Activated CD8-positive, alpha-beta T cell treated with anti-CD3 and anti-CD28 coated beads, Interleukin-2, amount 10 ng/mL, durations not matched to agents 7 days and 5 days (primary cell): Measurements from ENCODE around the gene GSC2. TPM values are rescaled to one million over a fixed set of nuclear protein-coding genes. Genes with fewer than 3 reads are reported as not detected.

Experiments
- ATAC-seq: fragments of 150-1000 bp; cut with Tn5 transposase; one replicate; pipeline ENCODE4 v1.10.0; 2021; ENCODE audit warnings: moderate library complexity
- CTCF ChIA-PET: fragments of 350-600 bp; sonication (Branson Sonifier 250); formaldehyde crosslinking; loops from one replicate; lab custom pipeline; 2021; ENCODE audit warnings: antibody characterized with exemption; lab: Charles Lee
- POLR2A ChIA-PET: fragments of 350-600 bp; sonication (Branson Sonifier 250); formaldehyde crosslinking; loops from one replicate; lab custom pipeline; 2021; ENCODE audit warnings: antibody characterized with exemption; lab: Charles Lee
- DNase-seq: peaks from one replicate; pipeline ENCODE4 v3.0.0-alpha.2; 2020
- H3K27ac Mint-ChIP-seq: one replicate; pipeline ENCODE4 v1.8.0; 2021; ENCODE audit warnings: mild to moderate bottlenecking, mixed read lengths
- H3K27me3 Mint-ChIP-seq: one replicate; pipeline ENCODE4 v1.8.0; 2021; ENCODE audit warnings: low read depth, mixed read lengths
- H3K36me3 Mint-ChIP-seq: one replicate; pipeline ENCODE4 v1.8.0; 2021; ENCODE audit warnings: low read depth, mixed read lengths
- H3K4me1 Mint-ChIP-seq: one replicate; pipeline ENCODE4 v1.8.0; 2021; ENCODE audit warnings: low read depth, mixed read lengths
- H3K4me3 Mint-ChIP-seq: one replicate; pipeline ENCODE4 v1.8.0; 2021; ENCODE audit warnings: mild to moderate bottlenecking, mixed read lengths
- H3K9me3 Mint-ChIP-seq: one replicate; pipeline ENCODE4 v1.8.0; 2022; ENCODE audit warnings: mixed read lengths; ENCODE audit not compliant: insufficient read depth
- total RNA-seq, 2 experiments: library from RNA; stranded (reverse); gene quantifications; one replicate each; pipeline ENCODE4 v1.2.3, GENCODE V29; 2021

Gene GSC2
- total RNA-seq, 2 experiments from 2014 or later: not detected

DNA sequence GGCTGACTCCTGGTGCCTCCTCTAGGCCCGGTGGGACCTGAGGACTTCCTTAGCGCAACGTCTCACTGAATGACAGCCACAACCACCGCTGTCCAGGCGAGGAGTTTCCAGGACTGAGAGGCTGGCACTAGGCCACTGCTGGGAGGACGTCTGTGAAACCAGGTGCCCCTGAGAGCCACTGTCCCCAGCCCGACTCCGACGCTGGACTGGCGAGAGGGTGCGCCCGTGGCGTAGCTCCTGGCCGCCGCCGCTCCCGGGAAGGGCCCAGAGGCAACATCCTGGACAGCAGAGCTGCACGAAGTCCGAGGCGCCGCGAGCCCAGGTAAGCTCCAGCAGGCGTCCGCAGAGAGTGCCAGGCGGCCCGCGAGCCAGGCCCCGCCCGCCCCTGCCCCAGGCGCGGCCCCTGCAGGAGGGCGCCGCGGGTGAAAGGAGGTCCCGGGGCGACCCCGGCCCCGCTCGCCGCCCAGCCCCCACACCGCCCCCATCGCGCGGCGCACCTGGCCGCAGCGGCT is 28.4 kb downstream of the GSC2 start:
- ChIA-PET POLR2A (interaction anchor here (0.6 to 3.2 kb wide), 5 partner anchors 11 to 1483 kb away, joined by 3 to 20 read pairs (median 4); partner anchors contain the start of genes CDC45, ESS2 and UFD1), CTCF (interaction anchor here (1.8 to 2.4 kb wide), 3 partner anchors 11 to 23 kb away, joined by 10 to 12 read pairs (median 11); partner anchors contain the start of gene ESS2)
- Mint-ChIP-seq H3K27ac (peak overlapping the region; percentile 67), H3K9me3 (no peaks in the 10 kb centered on the region), H3K27me3 (no peaks in the 10 kb centered on the region), H3K36me3 (peaks cover 9% of the 10 kb centered on the region), H3K4me3 (peak overlapping the region; percentile 89), H3K4me1 (peaks cover 50% of the 10 kb centered on the region)
- ATAC-seq (peak; percentile 38), DNase-seq (peak; percentile 44)

GRCh38 chr22:19120829-19121630 is 29.1 kb downstream of the GSC2 start:
- POLR2A ChIA-PET: interaction anchor here (0.6 to 3.2 kb wide), 4 partner anchors 10 to 1482 kb away, joined by 3 to 20 read pairs (median 10); partner anchors contain the start of gene ESS2
- CTCF ChIA-PET: interaction anchor here (1.9 to 2.4 kb wide), 2 partner anchors 10 to 24 kb away, joined by 11 to 12 read pairs; partner anchors contain the start of gene ESS2
- no peaks in the 10 kb centered on the region for H3K9me3 Mint-ChIP-seq
- H3K4me1 Mint-ChIP-seq: peaks cover 51% of the 10 kb centered on the region
- peak overlapping the region; percentile 89 for H3K4me3 Mint-ChIP-seq
- no peak for DNase-seq
- peak overlapping the region; percentile 70 for H3K27ac Mint-ChIP-seq
- H3K27me3 Mint-ChIP-seq: no peaks in the 10 kb centered on the region
- H3K36me3 Mint-ChIP-seq: peaks cover 9% of the 10 kb centered on the region
- ATAC-seq: peak; percentile 12

- Mint-ChIP-seq H3K4me1 (peaks cover 55% of the 10 kb centered on the region), H3K27me3 (no peaks in the 10 kb centered on the region), H3K27ac (peak overlapping the region; percentile 33), H3K9me3 (no peaks in the 10 kb centered on the region), H3K36me3 (peaks cover 10% of the 10 kb centered on the region), H3K4me3 (peak overlapping the region; percentile 89)
- POLR2A ChIA-PET: interaction anchor here (1.5 kb wide), 1 partner anchor 10 kb away, joined by 5 read pairs; no protein-coding TSS in a partner anchor
- ATAC-seq: no peak
- no peak for DNase-seq
- CTCF ChIA-PET: no interaction called here
Measured at GRCh38 chr22:19119949-19120348, 30.1 kb downstream of the GSC2 start.

- no peaks in the 10 kb centered on the region for H3K27me3 Mint-ChIP-seq
- POLR2A ChIA-PET: no interaction called here
- ATAC-seq: no peak
- no peak overlapping the region for H3K4me3 Mint-ChIP-seq
- H3K9me3 Mint-ChIP-seq: no peaks in the 10 kb centered on the region
- no peak for DNase-seq
- CTCF ChIA-PET: interaction anchor here (1.0 to 1.7 kb wide), 3 partner anchors 8 to 26 kb away, joined by 3 to 6 read pairs (median 3); partner anchors contain the start of gene ESS2
- peaks cover 14% of the 10 kb centered on the region for H3K36me3 Mint-ChIP-seq
- peaks cover 59% of the 10 kb centered on the region for H3K4me1 Mint-ChIP-seq
- H3K27ac Mint-ChIP-seq: no peak overlapping the region
Measured at GRCh38 chr22:19118329-19118880, 31.7 kb downstream of the GSC2 start.

GRCh38 chr22:19117111-19117512 is 33.0 kb downstream of the GSC2 start:
- peak overlapping the region; percentile 25 for H3K27ac Mint-ChIP-seq
- ATAC-seq: no peak

GRCh38 chr22:19115628-19116027 is 34.5 kb downstream of the GSC2 start:
- Mint-ChIP-seq H3K4me1 (peaks cover 57% of the 10 kb centered on the region), H3K4me3 (no peak overlapping the region), H3K36me3 (peaks cover 18% of the 10 kb centered on the region), H3K27ac (no peak overlapping the region), H3K27me3 (no peaks in the 10 kb centered on the region), H3K9me3 (no peaks in the 10 kb centered on the region)
- DNase-seq (no peak), ATAC-seq (no peak)
- ChIA-PET POLR2A (no interaction called here), CTCF (interaction anchor here (0.7 to 1.1 kb wide), 2 partner anchors 9 to 28 kb away, joined by 3 to 7 read pairs; partner anchors contain the start of gene ESS2)

More at GRCh38 chr22:19117111-19117512, 33.0 kb downstream of the GSC2 start:
- Mint-ChIP-seq H3K36me3 (peaks cover 18% of the 10 kb centered on the region), H3K9me3 (no peaks in the 10 kb centered on the region), H3K27me3 (no peaks in the 10 kb centered on the region), H3K4me3 (no peak overlapping the region), H3K4me1 (peaks cover 56% of the 10 kb centered on the region)
- ChIA-PET CTCF (interaction anchor here (0.6 to 1.3 kb wide), 2 partner anchors 9 to 28 kb away, joined by 3 read pairs; partner anchors contain the start of gene ESS2), POLR2A (no interaction called here)
- DNase-seq: no peak

GRCh38 chr22:19114984-19115552 is 35.0 kb downstream of the GSC2 start:
- CTCF ChIA-PET: interaction anchor here (0.7 to 1.1 kb wide), 2 partner anchors 8 to 29 kb away, joined by 3 to 7 read pairs; partner anchors contain the start of gene ESS2
- H3K36me3 Mint-ChIP-seq: peaks cover 15% of the 10 kb centered on the region
- no peak for ATAC-seq
- DNase-seq: no peak
- no peaks in the 10 kb centered on the region for H3K27me3 Mint-ChIP-seq
- POLR2A ChIA-PET: no interaction called here
- no peak overlapping the region for H3K27ac Mint-ChIP-seq
- no peak overlapping the region for H3K4me3 Mint-ChIP-seq
- peaks cover 55% of the 10 kb centered on the region for H3K4me1 Mint-ChIP-seq
- H3K9me3 Mint-ChIP-seq: no peaks in the 10 kb centered on the region

GRCh38 chr22:19113429-19113828 is 36.7 kb downstream of the GSC2 start:
- ATAC-seq (no peak), DNase-seq (no peak)
- Mint-ChIP-seq H3K27ac (no peak overlapping the region), H3K36me3 (peaks cover 12% of the 10 kb centered on the region), H3K4me3 (no peak overlapping the region), H3K27me3 (no peaks in the 10 kb centered on the region), H3K9me3 (no peaks in the 10 kb centered on the region), H3K4me1 (peaks cover 56% of the 10 kb centered on the region)
- CTCF ChIA-PET: no interaction called here
- POLR2A ChIA-PET: no interaction called here

- ATAC-seq (no peak), DNase-seq (no peak)
- Mint-ChIP-seq H3K4me3 (no peak overlapping the region), H3K4me1 (peaks cover 57% of the 10 kb centered on the region), H3K27me3 (no peaks in the 10 kb centered on the region), H3K36me3 (peaks cover 19% of the 10 kb centered on the region), H3K27ac (no peak overlapping the region), H3K9me3 (no peaks in the 10 kb centered on the region)
- ChIA-PET CTCF (interaction anchor here (1.0 to 1.6 kb wide), 2 partner anchors 10 to 15 kb away, joined by 3 to 11 read pairs; partner anchors contain the start of gene DGCR2), POLR2A (interaction anchor here (1.6 to 2.6 kb wide), 2 partner anchors 11 to 32 kb away, joined by 5 to 16 read pairs; partner anchors contain the start of gene DGCR2)
Measured at GRCh38 chr22:19111584-19111983, 38.5 kb downstream of the GSC2 start.

DNA sequence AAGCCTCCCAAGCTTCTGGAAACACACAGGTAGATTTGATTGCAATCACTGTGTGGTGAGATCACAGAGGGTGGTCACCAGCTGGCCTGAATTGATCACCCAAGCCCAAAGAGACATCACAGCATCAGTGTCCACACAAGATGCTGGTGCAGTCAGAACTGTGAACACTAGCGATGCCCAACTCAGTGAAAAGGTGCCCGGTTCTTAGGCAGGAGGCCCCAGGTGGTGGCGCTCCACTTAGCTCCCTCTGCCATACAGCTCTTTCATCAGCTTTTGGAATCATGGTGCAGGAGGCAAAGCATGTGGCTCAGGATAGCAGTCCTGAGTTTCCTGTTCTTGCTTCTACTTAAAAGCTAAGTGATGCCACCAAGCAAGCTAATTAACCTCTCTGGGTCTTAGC is 39.0 kb downstream of the GSC2 start:
- POLR2A ChIA-PET: interaction anchor here (1.4 to 2.6 kb wide), 3 partner anchors 9 to 33 kb away, joined by 5 to 16 read pairs (median 5); partner anchors contain the start of gene DGCR2
- peaks cover 61% of the 10 kb centered on the region for H3K4me1 Mint-ChIP-seq
- no peaks in the 10 kb centered on the region for H3K9me3 Mint-ChIP-seq
- H3K27me3 Mint-ChIP-seq: no peaks in the 10 kb centered on the region
- CTCF ChIA-PET: interaction anchor here (1.6 kb wide), 2 partner anchors 7 to 11 kb away, joined by 6 to 11 read pairs; partner anchors contain the start of gene DGCR2
- H3K4me3 Mint-ChIP-seq: no peak overlapping the region
- peak overlapping the region; percentile 23 for H3K27ac Mint-ChIP-seq
- H3K36me3 Mint-ChIP-seq: peaks cover 19% of the 10 kb centered on the region
- ATAC-seq: no peak
- DNase-seq: no peak

GRCh38 chr22:19110646-19111045 is 39.4 kb downstream of the GSC2 start:
- H3K4me3 Mint-ChIP-seq: no peak overlapping the region
- ChIA-PET CTCF (interaction anchor here (1.0 to 1.6 kb wide), 3 partner anchors 8 to 367 kb away, joined by 3 to 11 read pairs (median 6); partner anchors contain the start of gene DGCR2), POLR2A (interaction anchor here (1.4 to 2.6 kb wide), 3 partner anchors 9 to 33 kb away, joined by 5 to 16 read pairs (median 5); partner anchors contain the start of gene DGCR2)

More at GRCh38 chr22:19110646-19111045, 39.4 kb downstream of the GSC2 start:
- no peak for DNase-seq
- no peak for ATAC-seq
- H3K27me3 Mint-ChIP-seq: no peaks in the 10 kb centered on the region
- no peaks in the 10 kb centered on the region for H3K9me3 Mint-ChIP-seq
- peaks cover 19% of the 10 kb centered on the region for H3K36me3 Mint-ChIP-seq
- H3K4me1 Mint-ChIP-seq: peaks cover 62% of the 10 kb centered on the region
- peak overlapping the region; percentile 23 for H3K27ac Mint-ChIP-seq
